ENCODE data around the gene FEM1A.
A peak's percentile ranks its signal among the peaks of the same experiment; 100 is the strongest.
"Not testable (repeated sequence)": the region's sequence is repeated elsewhere in the genome, so short reads cannot be mapped to it uniquely, and the experiment has no call there.

Gene FEM1A

GRCh38 chr19:4814625-4815425 is 23.3 kb downstream of the FEM1A start:
- DNase-seq = no peak

- peak; percentile 99 for DNase-seq
These were observed 24.1 kb downstream of the FEM1A start for GRCh38 chr19:4815426-4816201.

GRCh38 chr19:4816202-4816949 is 24.8 kb downstream of the FEM1A start:
- no peak for DNase-seq

- DNase-seq = no peak
These were observed 25.4 kb downstream of the FEM1A start for GRCh38 chr19:4816950-4817278.

GRCh38 chr19:4817467-4818277 is 26.1 kb downstream of the FEM1A start:
- no peak for DNase-seq

- no peak for DNase-seq
These were observed 29.7 kb downstream of the FEM1A start for GRCh38 chr19:4821265-4821664.

GRCh38 chr19:4822354-4822753 is 30.8 kb downstream of the FEM1A start:
- DNase-seq = not testable (repeated sequence)

GRCh38 chr19:4823577-4823976 is 32.0 kb downstream of the FEM1A start:
- no peak for DNase-seq

- peak; percentile 86 for DNase-seq
These were observed 37.6 kb downstream of the FEM1A start for GRCh38 chr19:4829001-4829712.

- no peak for DNase-seq
These were observed 38.8 kb downstream of the FEM1A start for GRCh38 chr19:4830332-4830731.

GRCh38 chr19:4830768-4831265 is 39.3 kb downstream of the FEM1A start:
- no peak for DNase-seq

- peak; percentile 33 for DNase-seq
These were observed 39.9 kb downstream of the FEM1A start, which contains the start of gene TICAM1 for GRCh38 chr19:4831304-4831978. TSS of gene TICAM1 (minus strand) at chr19:4831712. CDS start at chr19:4818377, 13,335 bp downstream.

GRCh38 chr19:4831979-4832340 is 40.4 kb downstream of the FEM1A start:
- not testable (repeated sequence) for DNase-seq

GRCh38 chr19:4832776-4833175 is 41.2 kb downstream of the FEM1A start:
- no peak for DNase-seq

GRCh38 chr19:4839192-4839591 is 47.7 kb downstream of the FEM1A start:
- DNase-seq = no peak

GRCh38 chr19:4843647-4843965 is 52.1 kb downstream of the FEM1A start:
- no peak for DNase-seq

- no peak for DNase-seq
These were observed 53.0 kb downstream of the FEM1A start for GRCh38 chr19:4844348-4845179.

GRCh38 chr19:4845975-4846374 is 54.4 kb downstream of the FEM1A start:
- DNase-seq = not testable (repeated sequence)

- DNase-seq = no peak
These were observed 55.8 kb downstream of the FEM1A start for GRCh38 chr19:4847190-4847973.

- DNase-seq = no peak
These were observed 57.5 kb downstream of the FEM1A start for GRCh38 chr19:4849019-4849418.

Data from MV-4-11 (cell line).